Uterine smooth muscle cell (primary cell): Measurements from ENCODE around the gene PDIK1L. TPM values are rescaled to one million over a fixed set of nuclear protein-coding genes. Genes with fewer than 3 reads are reported as not detected.

ENCODE experiments used
- total RNA-seq: library from RNA; depleted of rRNA; stranded (reverse); fragments of >200 nt; gene quantifications from 2 replicates; pipeline ENCODE4 v1.2.3, GENCODE V29; 2014

PDIK1L gene
- total RNA-seq: 6.9 and 8.4 TPM in 2 replicates

GRCh38 chr1:26111530-26112406 is at the start of gene PDIK1L:
PDIK1L (plus strand) TSS chr1:26111824; CDS start chr1:26114309, 2,485 bp downstream.

GRCh38 chr1:26067432-26067911 is 44.2 kb upstream of the PDIK1L start, which contains the start of gene TRIM63:
TRIM63 (minus strand) TSS chr1:26067630; CDS start chr1:26067494, 136 bp downstream.

GRCh38 chr1:26158908-26159742 is 47.5 kb downstream of the PDIK1L start, which contains the start of gene FAM110D:
FAM110D (plus strand) TSS chr1:26159079; CDS start chr1:26161292, 2,213 bp downstream.

GRCh38 chr1:26168410-26169197 is 57.0 kb downstream of the PDIK1L start, which contains the start of gene C1orf232:
C1orf232 (minus strand) TSS chr1:26168963; CDS start chr1:26168499, 464 bp downstream.

GRCh38 chr1:26169669-26170471 is 58.2 kb downstream of the PDIK1L start, which contains the start of gene ZNF593:
ZNF593 (plus strand) TSS chr1:26169908; CDS start chr1:26169984, 76 bp downstream.

GRCh38 chr1:26171084-26172072 is 59.8 kb downstream of the PDIK1L start, which contains the start of gene ZNF593OS:
ZNF593OS (minus strand) TSS chr1:26171832; CDS start chr1:26171661, 171 bp downstream.

Other genes starting within 250 kb of the PDIK1L start
- gene PAQR7, start 236.1 kb upstream of the PDIK1L start, total RNA-seq: 8.0 and 9.6 TPM in 2 replicates
- gene STMN1, start 205.4 kb upstream of the PDIK1L start, total RNA-seq: 72.4 and 192 TPM in 2 replicates
- gene PAFAH2, start 113.8 kb upstream of the PDIK1L start, total RNA-seq: 7.7 and 9.4 TPM in 2 replicates
- gene EXTL1, start 90.0 kb upstream of the PDIK1L start, total RNA-seq: 0.44 and 0.75 TPM in 2 replicates
- gene SLC30A2, start 65.7 kb upstream of the PDIK1L start, total RNA-seq: not detected in 2 replicates
- 0.11 and 0.25 TPM in 2 replicates for gene TRIM63, start 44.2 kb upstream of the PDIK1L start, total RNA-seq
- gene FAM110D, start 47.3 kb downstream of the PDIK1L start, total RNA-seq: under 0.01 TPM in 2 replicates
- gene C1orf232, start 57.1 kb downstream of the PDIK1L start, total RNA-seq: not detected in 2 replicates
- gene ZNF593, start 58.1 kb downstream of the PDIK1L start, total RNA-seq: 23.2 and 28.9 TPM in 2 replicates
- gene ZNF593OS, start 60.0 kb downstream of the PDIK1L start, total RNA-seq: not detected in 2 replicates
- gene CNKSR1, start 65.7 kb downstream of the PDIK1L start, total RNA-seq: 0.22 TPM in 1 of 2 replicates, not detected in the other
- gene CATSPER4, start 78.8 kb downstream of the PDIK1L start, total RNA-seq: not detected in 2 replicates
- gene CEP85, start 122.4 kb downstream of the PDIK1L start, total RNA-seq: 8.5 and 15.6 TPM in 2 replicates
- gene SH3BGRL3, start 168.3 kb downstream of the PDIK1L start, total RNA-seq: 20.4 and 30.1 TPM in 2 replicates
- gene UBXN11, start 194.8 kb downstream of the PDIK1L start, total RNA-seq: 4.2 and 7.1 TPM in 2 replicates
- gene CD52, start 206.1 kb downstream of the PDIK1L start, total RNA-seq: not detected in 2 replicates
- 0.12 TPM in 1 of 2 replicates, not detected in the other for gene CRYBG2, start 242.3 kb downstream of the PDIK1L start, total RNA-seq